Measurements from ENCODE around the gene DNAAF9.

Gene DNAAF9

GRCh38 chr20:3378138-3378537 lies 29.3 kb downstream of the DNAAF9 start:
- no peak overlapping the region for H2BK15ac ChIP-seq (replicated peaks; ENCODE audit: low read depth)

DNA sequence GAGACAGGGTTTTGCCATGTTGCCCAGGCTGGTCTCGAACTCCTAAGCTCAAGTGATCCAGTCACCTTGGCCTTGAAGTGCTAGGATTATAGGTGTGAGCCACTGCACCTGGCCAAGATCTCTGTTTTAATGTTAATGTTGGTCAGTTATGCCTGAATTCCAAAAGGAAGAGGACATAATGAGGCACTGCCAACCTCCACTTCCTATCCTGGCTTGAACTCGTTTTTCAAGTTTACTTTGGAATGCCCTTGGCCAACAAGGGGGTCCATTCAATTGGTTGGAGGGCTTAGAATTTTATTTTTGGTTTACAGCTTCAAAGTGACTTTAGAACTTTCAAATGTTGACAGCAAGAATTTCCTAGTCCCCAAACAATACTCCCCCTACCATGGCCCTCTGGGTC lies 29.8 kb downstream of the DNAAF9 start:
- Histone ChIP-seq H3K27ac (ENCODE audit: low read depth, low read length) (no peak overlapping the region), H4K5ac (ENCODE audit: low read length) (no peak overlapping the region), H3K18ac (ENCODE audit: low read length) (no peak overlapping the region), H3K4me2 (ENCODE audit: low read length) (no peak overlapping the region), H2BK15ac (replicated peaks; ENCODE audit: low read depth) (no peak overlapping the region), H3K56ac (ENCODE audit: low read length) (no peak overlapping the region), H4K8ac (ENCODE audit: low read depth, low read length) (no peak overlapping the region), H3K79me1 (ENCODE audit: low read length) (no peaks in the 10 kb centered on the region), H2AK5ac (ENCODE audit: low read length) (no peak overlapping the region), H3K79me2 (ENCODE audit: control insufficient read depth, insufficient read depth, low read length) (no peaks in the 10 kb centered on the region), H3K27me3 (ENCODE audit: insufficient read depth, low read length, poor library complexity) (no peaks in the 10 kb centered on the region), H3K4me1 (ENCODE audit: control insufficient read depth, low read depth, low read length) (no peaks in the 10 kb centered on the region), H3K36me3 (ENCODE audit: control insufficient read depth, insufficient read depth, low read length) (no peaks in the 10 kb centered on the region), H3K9ac (ENCODE audit: low read length) (no peak overlapping the region), H2BK5ac (ENCODE audit: low read length) (no peak overlapping the region), H2BK120ac (ENCODE audit: low read depth, low read length) (no peak overlapping the region), H3K4me3 (ENCODE audit: low read length) (no peak overlapping the region), H3K23ac (ENCODE audit: low read length) (no peak overlapping the region), H3K4ac (ENCODE audit: low read depth, low read length) (no peak overlapping the region)
- peak; percentile 24 for DNase-seq
- no CpG with 5 or more reads among the region's 2 CpGs for WGBS (ENCODE audit: extremely low coverage, insufficient coverage, low lambda C conversion rate)

More at GRCh38 chr20:3378138-3378537, 29.3 kb downstream of the DNAAF9 start:
- WGBS (ENCODE audit: extremely low coverage, insufficient coverage, low lambda C conversion rate): no CpG with 5 or more reads among the region's 2 CpGs
- no peak overlapping the region for H4K8ac ChIP-seq (ENCODE audit: low read depth, low read length)
- no peak for DNase-seq
- H3K4ac ChIP-seq (ENCODE audit: low read depth, low read length): no peak overlapping the region
- H3K4me2 ChIP-seq (ENCODE audit: low read length): no peak overlapping the region
- no peak overlapping the region for H3K18ac ChIP-seq (ENCODE audit: low read length)
- no peaks in the 10 kb centered on the region for H3K27me3 ChIP-seq (ENCODE audit: insufficient read depth, low read length, poor library complexity)
- no peak overlapping the region for H3K9ac ChIP-seq (ENCODE audit: low read length)
- H3K23ac ChIP-seq (ENCODE audit: low read length): no peak overlapping the region
- H3K79me1 ChIP-seq (ENCODE audit: low read length): no peaks in the 10 kb centered on the region
- H2AK5ac ChIP-seq (ENCODE audit: low read length): no peak overlapping the region
- no peak overlapping the region for H3K4me3 ChIP-seq (ENCODE audit: low read length)
- no peak overlapping the region for H2BK5ac ChIP-seq (ENCODE audit: low read length)
- H4K5ac ChIP-seq (ENCODE audit: low read length): no peak overlapping the region
- no peak overlapping the region for H3K56ac ChIP-seq (ENCODE audit: low read length)
- no peaks in the 10 kb centered on the region for H3K36me3 ChIP-seq (ENCODE audit: control insufficient read depth, insufficient read depth, low read length)
- no peak overlapping the region for H3K27ac ChIP-seq (ENCODE audit: low read depth, low read length)
- H3K4me1 ChIP-seq (ENCODE audit: control insufficient read depth, low read depth, low read length): no peaks in the 10 kb centered on the region
- H3K79me2 ChIP-seq (ENCODE audit: control insufficient read depth, insufficient read depth, low read length): no peaks in the 10 kb centered on the region
- no peak overlapping the region for H2BK120ac ChIP-seq (ENCODE audit: low read depth, low read length)

DNA sequence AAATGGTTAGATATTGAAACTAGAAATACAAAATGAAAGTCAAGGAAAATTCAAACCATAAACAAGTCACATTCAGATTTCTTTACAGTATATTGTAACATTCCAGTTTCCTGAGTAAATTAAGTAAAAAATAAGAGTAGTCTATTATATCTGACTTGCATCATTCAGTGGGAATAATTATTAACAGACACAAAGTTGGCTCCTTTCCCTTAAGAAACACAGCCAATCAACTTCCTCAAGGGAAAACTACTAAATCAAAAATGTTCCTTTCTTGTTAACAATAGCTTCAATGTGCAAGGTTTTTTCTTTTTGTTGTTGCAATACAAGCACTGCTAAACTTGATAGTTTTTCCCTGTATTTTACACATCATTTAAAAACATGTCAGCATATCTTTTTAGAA lies 33.2 kb downstream of the DNAAF9 start:
- Histone ChIP-seq H4K8ac (ENCODE audit: low read depth, low read length) (no peak overlapping the region), H3K4me3 (ENCODE audit: low read length) (no peak overlapping the region), H3K23ac (ENCODE audit: low read length) (no peak overlapping the region), H3K9ac (ENCODE audit: low read length) (no peak overlapping the region), H2BK120ac (ENCODE audit: low read depth, low read length) (no peak overlapping the region), H3K36me3 (ENCODE audit: control insufficient read depth, insufficient read depth, low read length) (peaks cover 1% of the 10 kb centered on the region), H2BK5ac (ENCODE audit: low read length) (no peak overlapping the region), H3K79me2 (ENCODE audit: control insufficient read depth, insufficient read depth, low read length) (no peaks in the 10 kb centered on the region), H3K4me2 (ENCODE audit: low read length) (no peak overlapping the region), H3K18ac (ENCODE audit: low read length) (no peak overlapping the region), H3K4me1 (ENCODE audit: control insufficient read depth, low read depth, low read length) (no peaks in the 10 kb centered on the region), H3K27me3 (ENCODE audit: insufficient read depth, low read length, poor library complexity) (no peaks in the 10 kb centered on the region), H3K79me1 (ENCODE audit: low read length) (no peaks in the 10 kb centered on the region), H2BK15ac (replicated peaks; ENCODE audit: low read depth) (no peak overlapping the region), H3K56ac (ENCODE audit: low read length) (no peak overlapping the region), H4K5ac (ENCODE audit: low read length) (no peak overlapping the region), H2AK5ac (ENCODE audit: low read length) (no peak overlapping the region), H3K4ac (ENCODE audit: low read depth, low read length) (no peak overlapping the region), H3K27ac (ENCODE audit: low read depth, low read length) (no peak overlapping the region)
- DNase-seq: no peak

DNA sequence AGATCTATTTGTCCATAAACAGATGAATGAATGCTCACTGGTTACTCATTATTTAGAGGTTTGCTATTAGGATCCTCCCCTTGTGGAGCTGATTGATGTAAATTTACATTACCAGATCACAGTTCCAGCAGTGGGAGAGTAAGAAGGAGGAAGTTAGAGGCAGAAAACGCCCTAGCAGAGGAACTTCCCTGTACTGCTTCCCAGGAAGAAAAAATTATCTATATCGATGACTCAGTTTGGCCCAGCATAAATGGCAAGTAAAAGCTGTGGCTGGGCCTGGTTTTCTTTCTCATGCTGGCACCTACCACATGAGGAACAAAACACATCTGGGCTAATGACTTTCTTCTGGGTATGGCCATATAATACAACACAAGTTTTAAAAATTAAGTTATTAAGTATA lies 35.7 kb downstream of the DNAAF9 start:
- H2BK5ac ChIP-seq (ENCODE audit: low read length): no peak overlapping the region
- DNase-seq: no peak
- no peak overlapping the region for H3K4ac ChIP-seq (ENCODE audit: low read depth, low read length)
- H2BK120ac ChIP-seq (ENCODE audit: low read depth, low read length): no peak overlapping the region
- no peak overlapping the region for H3K23ac ChIP-seq (ENCODE audit: low read length)
- H3K27ac ChIP-seq (ENCODE audit: low read depth, low read length): no peak overlapping the region
- H4K5ac ChIP-seq (ENCODE audit: low read length): no peak overlapping the region
- no peak overlapping the region for H3K9ac ChIP-seq (ENCODE audit: low read length)
- no peak overlapping the region for H2BK15ac ChIP-seq (replicated peaks; ENCODE audit: low read depth)
- no peak overlapping the region for H3K4me2 ChIP-seq (ENCODE audit: low read length)
- no peaks in the 10 kb centered on the region for H3K4me1 ChIP-seq (ENCODE audit: control insufficient read depth, low read depth, low read length)
- no peaks in the 10 kb centered on the region for H3K79me1 ChIP-seq (ENCODE audit: low read length)
- no peak overlapping the region for H4K8ac ChIP-seq (ENCODE audit: low read depth, low read length)
- no CpG with 5 or more reads among the region's 2 CpGs for WGBS (ENCODE audit: extremely low coverage, insufficient coverage, low lambda C conversion rate)
- no peak overlapping the region for H3K56ac ChIP-seq (ENCODE audit: low read length)
- H3K27me3 ChIP-seq (ENCODE audit: insufficient read depth, low read length, poor library complexity): no peaks in the 10 kb centered on the region
- no peaks in the 10 kb centered on the region for H3K79me2 ChIP-seq (ENCODE audit: control insufficient read depth, insufficient read depth, low read length)
- no peak overlapping the region for H2AK5ac ChIP-seq (ENCODE audit: low read length)
- H3K36me3 ChIP-seq (ENCODE audit: control insufficient read depth, insufficient read depth, low read length): peaks cover 1% of the 10 kb centered on the region
- no peak overlapping the region for H3K18ac ChIP-seq (ENCODE audit: low read length)
- H3K4me3 ChIP-seq (ENCODE audit: low read length): no peak overlapping the region

DNA sequence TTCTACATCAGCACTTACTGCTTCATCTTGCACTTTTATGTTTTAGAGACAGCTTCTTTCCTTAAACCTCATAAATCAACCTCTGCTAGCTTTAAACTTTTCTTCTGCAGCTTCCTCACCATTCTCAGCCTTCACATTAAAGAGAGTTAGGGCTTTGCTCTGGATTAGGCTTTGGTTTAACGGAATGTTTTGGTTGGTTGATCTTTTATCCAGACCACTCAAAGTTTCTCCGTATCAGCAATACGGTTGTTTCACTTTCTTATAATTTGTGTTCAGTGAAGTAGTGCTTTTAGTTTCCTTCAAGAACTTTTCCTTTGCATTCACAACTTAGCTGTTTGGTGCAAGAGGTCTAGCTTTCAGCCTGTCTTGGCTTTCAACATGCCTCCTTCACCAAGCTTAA lies 40.4 kb downstream of the DNAAF9 start:
- Histone ChIP-seq H3K27me3 (ENCODE audit: insufficient read depth, low read length, poor library complexity) (no peaks in the 10 kb centered on the region), H2BK5ac (ENCODE audit: low read length) (no peak overlapping the region), H3K79me2 (ENCODE audit: control insufficient read depth, insufficient read depth, low read length) (no peaks in the 10 kb centered on the region), H4K5ac (ENCODE audit: low read length) (no peak overlapping the region), H3K23ac (ENCODE audit: low read length) (no peak overlapping the region), H4K8ac (ENCODE audit: low read depth, low read length) (no peak overlapping the region), H3K9ac (ENCODE audit: low read length) (no peak overlapping the region), H3K4me1 (ENCODE audit: control insufficient read depth, low read depth, low read length) (no peaks in the 10 kb centered on the region), H3K18ac (ENCODE audit: low read length) (no peak overlapping the region), H3K4me2 (ENCODE audit: low read length) (no peak overlapping the region), H3K56ac (ENCODE audit: low read length) (no peak overlapping the region), H2BK120ac (ENCODE audit: low read depth, low read length) (no peak overlapping the region), H3K4ac (ENCODE audit: low read depth, low read length) (no peak overlapping the region), H3K79me1 (ENCODE audit: low read length) (no peaks in the 10 kb centered on the region), H3K27ac (ENCODE audit: low read depth, low read length) (no peak overlapping the region), H3K4me3 (ENCODE audit: low read length) (no peak overlapping the region), H2BK15ac (replicated peaks; ENCODE audit: low read depth) (no peak overlapping the region), H2AK5ac (ENCODE audit: low read length) (no peak overlapping the region), H3K36me3 (ENCODE audit: control insufficient read depth, insufficient read depth, low read length) (peaks cover under 1% of the 10 kb centered on the region)
- WGBS (ENCODE audit: extremely low coverage, insufficient coverage, low lambda C conversion rate): no CpG with 5 or more reads among the region's 3 CpGs
- no peak for DNase-seq

GRCh38 chr20:3364323-3365013 lies 43.0 kb downstream of the DNAAF9 start:
- Histone ChIP-seq H4K5ac (ENCODE audit: low read length) (no peak overlapping the region), H3K4me1 (ENCODE audit: control insufficient read depth, low read depth, low read length) (no peaks in the 10 kb centered on the region), H2AK5ac (ENCODE audit: low read length) (no peak overlapping the region), H2BK120ac (ENCODE audit: low read depth, low read length) (no peak overlapping the region), H3K18ac (ENCODE audit: low read length) (no peak overlapping the region), H3K27ac (ENCODE audit: low read depth, low read length) (no peak overlapping the region), H3K79me1 (ENCODE audit: low read length) (no peaks in the 10 kb centered on the region), H3K4me3 (ENCODE audit: low read length) (no peak overlapping the region), H3K4me2 (ENCODE audit: low read length) (no peak overlapping the region), H3K56ac (ENCODE audit: low read length) (no peak overlapping the region), H3K36me3 (ENCODE audit: control insufficient read depth, insufficient read depth, low read length) (no peaks in the 10 kb centered on the region), H3K9ac (ENCODE audit: low read length) (no peak overlapping the region), H3K79me2 (ENCODE audit: control insufficient read depth, insufficient read depth, low read length) (no peaks in the 10 kb centered on the region), H3K27me3 (ENCODE audit: insufficient read depth, low read length, poor library complexity) (no peaks in the 10 kb centered on the region), H4K8ac (ENCODE audit: low read depth, low read length) (no peak overlapping the region), H2BK15ac (replicated peaks; ENCODE audit: low read depth) (no peak overlapping the region), H2BK5ac (ENCODE audit: low read length) (no peak overlapping the region), H3K4ac (ENCODE audit: low read depth, low read length) (no peak overlapping the region), H3K23ac (ENCODE audit: low read length) (no peak overlapping the region)
- 100% methylated on average over 1 of the region's 3 CpGs for WGBS (ENCODE audit: extremely low coverage, insufficient coverage, low lambda C conversion rate)
- DNase-seq: no peak
